RWPE2 (cell line): ENCODE results near the gene DIDO1.

ENCODE experiments used
- ATAC-seq: fragments of 200-7000 bp; cut with Tn5 transposase; 3 replicates; pipeline ENCODE4 v1.9.1; 2021; ENCODE audit warnings: low read depth
- DNase-seq: peaks from one replicate; pipeline ENCODE4 v3.0.0-alpha.2; 2020; ENCODE audit warnings: low spot score
- H3K27ac ChIP-seq: fragments of 450-650 bp; 2 replicates; pipeline ENCODE4 v1.5.1; 2017; ENCODE audit warnings: mild to moderate bottlenecking; ENCODE audit not compliant: poor library complexity, severe bottlenecking
- H3K27me3 ChIP-seq: fragments of 250-450 bp; sonication (Bioruptor Pico); 2 replicates; pipeline ENCODE4 v1.5.1; 2021; ENCODE audit warnings: mild to moderate bottlenecking, moderate library complexity; ENCODE audit not compliant: insufficient read depth, poor library complexity, severe bottlenecking
- H3K36me3 ChIP-seq: fragments of 250-450 bp; sonication (Bioruptor Pico); 2 replicates; pipeline ENCODE4 v1.5.1; 2020; ENCODE audit warnings: low read depth, mild to moderate bottlenecking, moderate library complexity
- H3K4me1 ChIP-seq: fragments of 250-450 bp; sonication (Bioruptor Pico); 2 replicates; pipeline ENCODE4 v1.5.1; 2021; ENCODE audit warnings: mild to moderate bottlenecking, moderate library complexity; ENCODE audit not compliant: insufficient read depth, poor library complexity, severe bottlenecking
- H3K4me3 ChIP-seq: fragments of 250-450 bp; sonication (Bioruptor Pico); 2 replicates; pipeline ENCODE4 v1.5.1; 2021; ENCODE audit warnings: mild to moderate bottlenecking, moderate library complexity; ENCODE audit not compliant: severe bottlenecking
- H3K9me3 ChIP-seq: fragments of 250-450 bp; sonication (Bioruptor Pico); 2 replicates; pipeline ENCODE4 v1.5.1; 2021; ENCODE audit warnings: mild to moderate bottlenecking, moderate library complexity; ENCODE audit not compliant: severe bottlenecking
- TF ChIP-seq, protein P1 (sequence below): fragments of 450-650 bp; IDR thresholded peaks from one replicate; pipeline ENCODE4 v1.5.1; 2017; ENCODE audit warnings: mild to moderate bottlenecking, moderate library complexity; ENCODE audit not compliant: poor library complexity, severe bottlenecking

The DIDO1 gene

GRCh38 chr20:62928246-62928939 is 2.1 kb upstream of the DIDO1 start:
- Histone ChIP-seq H3K27ac (peak overlapping the region; percentile 82), H3K4me1 (peaks cover 34% of the 10 kb centered on the region), H3K4me3 (peak overlapping the region; percentile 24)

GRCh38 chr20:62927128-62927705 is 912 bp upstream of the DIDO1 start:
- Histone ChIP-seq H3K9me3 (no peaks in the 10 kb centered on the region), H3K4me1 (peaks cover 40% of the 10 kb centered on the region), H3K27me3 (no peaks in the 10 kb centered on the region), H3K36me3 (peaks cover 16% of the 10 kb centered on the region), H3K4me3 (peak overlapping the region; percentile 88), H3K27ac (peak overlapping the region; percentile 82)
- DNase-seq: peak; percentile 72
- no peak for ATAC-seq
- TF ChIP-seq, protein P1, sequence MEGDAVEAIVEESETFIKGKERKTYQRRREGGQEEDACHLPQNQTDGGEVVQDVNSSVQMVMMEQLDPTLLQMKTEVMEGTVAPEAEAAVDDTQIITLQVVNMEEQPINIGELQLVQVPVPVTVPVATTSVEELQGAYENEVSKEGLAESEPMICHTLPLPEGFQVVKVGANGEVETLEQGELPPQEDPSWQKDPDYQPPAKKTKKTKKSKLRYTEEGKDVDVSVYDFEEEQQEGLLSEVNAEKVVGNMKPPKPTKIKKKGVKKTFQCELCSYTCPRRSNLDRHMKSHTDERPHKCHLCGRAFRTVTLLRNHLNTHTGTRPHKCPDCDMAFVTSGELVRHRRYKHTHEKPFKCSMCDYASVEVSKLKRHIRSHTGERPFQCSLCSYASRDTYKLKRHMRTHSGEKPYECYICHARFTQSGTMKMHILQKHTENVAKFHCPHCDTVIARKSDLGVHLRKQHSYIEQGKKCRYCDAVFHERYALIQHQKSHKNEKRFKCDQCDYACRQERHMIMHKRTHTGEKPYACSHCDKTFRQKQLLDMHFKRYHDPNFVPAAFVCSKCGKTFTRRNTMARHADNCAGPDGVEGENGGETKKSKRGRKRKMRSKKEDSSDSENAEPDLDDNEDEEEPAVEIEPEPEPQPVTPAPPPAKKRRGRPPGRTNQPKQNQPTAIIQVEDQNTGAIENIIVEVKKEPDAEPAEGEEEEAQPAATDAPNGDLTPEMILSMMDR: no peak

More at GRCh38 chr20:62928246-62928939, 2.1 kb upstream of the DIDO1 start:
- Histone ChIP-seq H3K27me3 (no peaks in the 10 kb centered on the region), H3K36me3 (peaks cover 23% of the 10 kb centered on the region), H3K9me3 (no peaks in the 10 kb centered on the region)
- TF ChIP-seq, protein P1: no peak
- DNase-seq: peak; percentile 74
- ATAC-seq: no peak

DNA sequence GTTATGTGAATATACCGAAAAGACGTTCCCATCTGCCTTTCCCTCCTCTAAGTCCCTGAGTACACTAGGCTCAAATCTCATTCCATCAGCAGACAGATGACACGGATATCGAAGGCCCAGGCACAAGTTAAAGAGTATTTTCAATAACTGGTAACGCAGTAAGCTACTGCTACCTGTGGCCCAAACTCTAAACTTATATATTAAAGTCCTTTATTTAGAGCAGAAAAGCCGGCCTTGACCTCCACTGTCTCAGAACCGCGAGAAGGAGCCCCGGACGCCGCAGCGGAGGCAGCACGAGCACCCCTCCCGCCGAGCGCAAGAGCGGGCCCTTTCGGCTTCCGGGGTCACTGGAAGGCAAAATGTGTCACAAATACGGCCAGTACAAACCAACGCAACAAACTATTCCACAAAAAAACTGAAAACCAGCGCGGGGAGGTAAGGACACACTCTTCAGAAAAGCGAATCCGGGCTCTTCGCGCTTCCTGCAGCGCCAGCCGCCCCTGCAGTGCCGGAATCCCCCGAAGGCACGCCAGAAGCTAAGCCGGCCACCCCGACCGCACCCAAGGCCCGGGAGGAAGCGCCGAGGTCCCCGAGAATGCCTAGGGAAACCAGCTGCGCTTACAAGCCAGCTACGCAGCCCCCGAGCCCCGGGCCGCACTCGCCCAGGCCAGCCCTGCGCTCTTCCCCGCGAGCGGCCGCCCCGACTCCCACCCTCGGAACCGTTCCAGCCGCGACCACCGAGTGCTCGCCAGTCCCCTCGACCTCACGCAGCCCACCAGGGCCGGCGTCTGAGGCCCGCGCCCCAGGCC is 681 bp downstream of the DIDO1 start:
- TF ChIP-seq, protein P1: no peak
- ATAC-seq (no peak), DNase-seq (peak; percentile 84)
- Histone ChIP-seq H3K4me3 (peak overlapping the region; percentile 88), H3K27me3 (no peaks in the 10 kb centered on the region), H3K9me3 (no peaks in the 10 kb centered on the region), H3K27ac (peak overlapping the region; percentile 82), H3K4me1 (peaks cover 46% of the 10 kb centered on the region), H3K36me3 (peaks cover 19% of the 10 kb centered on the region)

DNA sequence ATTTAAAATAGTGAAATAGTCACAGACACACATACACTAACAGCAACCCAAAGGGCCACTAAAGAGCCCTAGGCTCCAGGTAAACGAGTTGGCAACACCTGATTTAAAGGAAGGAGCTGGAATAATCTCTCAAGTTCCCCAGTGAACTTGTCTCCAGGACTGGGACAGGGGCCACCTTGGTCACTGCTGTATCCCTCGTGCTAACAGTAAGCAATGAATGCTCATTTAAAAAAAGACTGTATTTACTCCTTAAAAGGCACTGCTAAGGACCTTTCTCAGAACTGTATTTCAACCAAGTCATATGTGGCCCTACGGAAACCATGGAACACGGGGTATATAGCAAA is 1.3 kb downstream of the DIDO1 start:
- peaks cover 25% of the 10 kb centered on the region for H3K36me3 ChIP-seq
- peak overlapping the region; percentile 82 for H3K27ac ChIP-seq
- DNase-seq (peak; percentile 47), ATAC-seq (no peak)
- TF ChIP-seq, protein P1: no peak
- H3K4me3 ChIP-seq: peak overlapping the region; percentile 88
- H3K4me1 ChIP-seq: peaks cover 40% of the 10 kb centered on the region
- H3K27me3 ChIP-seq: no peaks in the 10 kb centered on the region
- H3K9me3 ChIP-seq: no peaks in the 10 kb centered on the region
